ENCODE measurements around the gene MACROD2.

The MACROD2 gene

GRCh38 chr20:14740380-14740779 lies 745.1 kb downstream of the MACROD2 start:
- DNase-seq (ENCODE audit: low read depth), result no peak
- no peak overlapping the region for H3K4me3 ChIP-seq (ENCODE audit: control insufficient read depth, low read depth, low read length)
- no peak for TF ChIP-seq CTCF (IDR thresholded peaks at IDR 0.05; ENCODE audit: control insufficient read depth, insufficient read depth, low read depth, low read length, missing control alignments)

GRCh38 chr20:14741616-14742015 lies 746.3 kb downstream of the MACROD2 start:
- TF ChIP-seq CTCF (IDR thresholded peaks at IDR 0.05; ENCODE audit: control insufficient read depth, insufficient read depth, low read depth, low read length, missing control alignments), result no peak
- H3K4me3 ChIP-seq (ENCODE audit: control insufficient read depth, low read depth, low read length), result no peak overlapping the region
- no peak for DNase-seq (ENCODE audit: low read depth)

- TF ChIP-seq CTCF (IDR thresholded peaks at IDR 0.05; ENCODE audit: control insufficient read depth, insufficient read depth, low read depth, low read length, missing control alignments), result no peak
- DNase-seq (ENCODE audit: low read depth), result no peak
- no peak overlapping the region for H3K4me3 ChIP-seq (ENCODE audit: control insufficient read depth, low read depth, low read length)
These were observed 749.4 kb downstream of the MACROD2 start for GRCh38 chr20:14744723-14745122.

GRCh38 chr20:14745830-14746229 lies 750.5 kb downstream of the MACROD2 start:
- DNase-seq (ENCODE audit: low read depth), result no peak
- no peak for TF ChIP-seq CTCF (IDR thresholded peaks at IDR 0.05; ENCODE audit: control insufficient read depth, insufficient read depth, low read depth, low read length, missing control alignments)
- H3K4me3 ChIP-seq (ENCODE audit: control insufficient read depth, low read depth, low read length), result no peak overlapping the region

GRCh38 chr20:14751191-14751590 lies 755.9 kb downstream of the MACROD2 start:
- DNase-seq (ENCODE audit: low read depth), result no peak
- no peak for TF ChIP-seq CTCF (IDR thresholded peaks at IDR 0.05; ENCODE audit: control insufficient read depth, insufficient read depth, low read depth, low read length, missing control alignments)
- H3K4me3 ChIP-seq (ENCODE audit: control insufficient read depth, low read depth, low read length), result no peak overlapping the region

- no peak for DNase-seq (ENCODE audit: low read depth)
- TF ChIP-seq CTCF (IDR thresholded peaks at IDR 0.05; ENCODE audit: control insufficient read depth, insufficient read depth, low read depth, low read length, missing control alignments), result no peak
- H3K4me3 ChIP-seq (ENCODE audit: control insufficient read depth, low read depth, low read length), result no peak overlapping the region
These were observed 762.4 kb downstream of the MACROD2 start for GRCh38 chr20:14757728-14758127.

GRCh38 chr20:14758356-14758755 lies 763.0 kb downstream of the MACROD2 start:
- TF ChIP-seq CTCF (IDR thresholded peaks at IDR 0.05; ENCODE audit: control insufficient read depth, insufficient read depth, low read depth, low read length, missing control alignments), result no peak
- H3K4me3 ChIP-seq (ENCODE audit: control insufficient read depth, low read depth, low read length), result no peak overlapping the region
- no peak for DNase-seq (ENCODE audit: low read depth)
